Keratinocyte (primary cell): ENCODE data around the gene SEZ6. TPM values are rescaled to one million over a fixed set of nuclear protein-coding genes. Genes with fewer than 3 reads are reported as not detected.

Experiments
- DNase-seq: peaks from one replicate; pipeline ENCODE4 v3.0.0-alpha.2; 2011; ENCODE audit warnings: low read depth, missing footprints, low spot score
- FAIRE-seq: peaks from 2 replicates; lab custom pipeline; 2011; peaks lifted over from hg19 to GRCh38; lab: Jason Lieb, UNC
- H2AFZ ChIP-seq: 2 replicates; pipeline ENCODE4 v1.6.0; 2012; ENCODE audit warnings: low read length, control low read depth, inconsistent platforms; ENCODE audit not compliant: control insufficient read depth
- H3K27ac ChIP-seq: 2 replicates; pipeline ENCODE4 v1.5.1; 2011; ENCODE audit warnings: low read length; ENCODE audit not compliant: control insufficient read depth, insufficient read depth
- H3K27me3 ChIP-seq: 3 replicates; pipeline ENCODE4 v1.6.0; 2011; ENCODE audit warnings: low read length; ENCODE audit not compliant: control insufficient read depth, insufficient read depth; ENCODE audit errors: extremely low read depth
- H3K36me3 ChIP-seq, 2 experiments: 2 replicates in 1 of 2; 3 replicates in 1 of 2; pipeline ENCODE4 v1.5.1; 2011; ENCODE audit warnings: low read length in 2 of 2, mild to moderate bottlenecking in 1 of 2; ENCODE audit not compliant: control insufficient read depth in 2 of 2, insufficient read depth in 2 of 2; ENCODE audit errors: extremely low read depth in 1 of 2
- H3K4me1 ChIP-seq: 3 replicates; pipeline ENCODE4 v1.5.1; 2011; ENCODE audit warnings: low read length; ENCODE audit not compliant: control insufficient read depth, insufficient read depth; ENCODE audit errors: extremely low read depth
- H3K4me2 ChIP-seq: 3 replicates; pipeline ENCODE4 v1.6.0; 2011; ENCODE audit warnings: low read depth, low read length; ENCODE audit not compliant: control insufficient read depth, insufficient read depth; ENCODE audit errors: extremely low read depth
- H3K4me3 ChIP-seq, 3 experiments: fragments of 200-600 bp in 1 of 3; sonication (generic) in 1 of 3; 2 replicates in 2 of 3; 3 replicates in 1 of 3; pipeline ENCODE4 v1.5.1; 2011 to 2016; ENCODE audit warnings: low read length in 3 of 3, mild to moderate bottlenecking in 3 of 3, control low read depth in 2 of 3, inconsistent platforms in 1 of 3, low read depth in 1 of 3, mixed read lengths in 1 of 3, mixed run types in 1 of 3, moderate library complexity in 1 of 3; ENCODE audit not compliant: control insufficient read depth in 2 of 3, insufficient read depth in 2 of 3; ENCODE audit errors: extremely low read depth in 1 of 3
- H3K79me2 ChIP-seq: 2 replicates; pipeline ENCODE4 v1.6.0; 2012; ENCODE audit warnings: low read length; ENCODE audit not compliant: control insufficient read depth, insufficient read depth
- H3K9ac ChIP-seq: 3 replicates; pipeline ENCODE4 v1.6.0; 2011; ENCODE audit warnings: low read length; ENCODE audit not compliant: control insufficient read depth, insufficient read depth; ENCODE audit errors: extremely low read depth
- H3K9me1 ChIP-seq: 3 replicates; pipeline ENCODE4 v1.6.0; 2011; ENCODE audit warnings: low read length; ENCODE audit not compliant: control insufficient read depth, insufficient read depth; ENCODE audit errors: extremely low read depth
- H3K9me3 ChIP-seq: 2 replicates; pipeline ENCODE4 v1.5.1; 2012; ENCODE audit warnings: low read depth, low read length; ENCODE audit not compliant: control insufficient read depth
- H4K20me1 ChIP-seq: 3 replicates; pipeline ENCODE4 v1.6.0; 2011; ENCODE audit warnings: low read length; ENCODE audit not compliant: control insufficient read depth, insufficient read depth; ENCODE audit errors: extremely low read depth
- CTCF ChIP-seq, 3 experiments: IDR thresholded peaks in 1 of 3; conservative IDR thresholded peaks in 1 of 3; optimal IDR thresholded peaks in 1 of 3; 2 replicates in 2 of 3; 3 replicates in 1 of 3; pipeline versions ENCODE3 to v1.5.1; 2011; ENCODE audit warnings: low read length in 3 of 3, mild to moderate bottlenecking in 3 of 3, moderate library complexity in 2 of 3, control low read depth in 1 of 3, inconsistent platforms in 1 of 3; ENCODE audit not compliant: insufficient read depth in 2 of 3; ENCODE audit errors: extremely low read depth in 1 of 3
- EZH2 ChIP-seq: IDR thresholded peaks from one replicate; pipeline ENCODE4 v1.6.1; 2012; ENCODE audit warnings: inconsistent platforms, mild to moderate bottlenecking, low read length, moderate library complexity
- dilution Hi-C: fragments of 300-500 bp; cut with MboI; formaldehyde crosslinking; loops from one replicate; pipeline ENCODE4 v1.7.0; 2020; ENCODE audit warnings: low sequenced_read_pairs; ENCODE audit not compliant: extremely low pct_ligation_motif_present
- polyA plus RNA-seq, 5 experiments: library from polyadenylated mRNA; depleted of rRNA in 3 of 5; stranded (reverse) in 3 of 5; stranded (forward) in 1 of 5; unstranded in 1 of 5; fragments of >200 nt; gene quantifications; 1 replicate in 1 of 5; 2 replicates in 3 of 5; 3 replicates in 1 of 5; pipeline versions ENCODE4 v1.2.1 to v1.2.3, GENCODE V29; 2011 to 2012; ENCODE audit warnings: missing spikeins in 2 of 5, low read depth in 1 of 5, low replicate concordance in 1 of 5

The SEZ6 gene
- polyA plus RNA-seq, 1 donor (not counting 4 experiments of a cell fraction or from before 2014, with no cell fraction given): not detected

- Histone ChIP-seq H3K27me3 (no peaks in the 10 kb centered on the region), H3K27ac (no peak overlapping the region), H3K79me2 (no peaks in the 10 kb centered on the region), H3K4me2 (no peak overlapping the region), H3K36me3 (no peaks in the 10 kb centered on the region), H3K4me1 (peaks cover 4% of the 10 kb centered on the region), H2AFZ (no peak overlapping the region), H3K9me3 (no peaks in the 10 kb centered on the region), H3K9ac (no peak overlapping the region), H3K9me1 (no peaks in the 10 kb centered on the region), H3K4me3 (no peak overlapping the region), H4K20me1 (no peaks in the 10 kb centered on the region)
- TF ChIP-seq CTCF (optimal IDR thresholded peaks at IDR 0.05 in 1 of 3, IDR thresholded peaks at IDR 0.05 in 1 of 3, conservative IDR thresholded peaks at IDR 0.05 in 1 of 3; ENCODE audit: extremely low read depth in 1 of 3, insufficient read depth in 2 of 3, low read length in 3 of 3) (no peak), EZH2 (no peak)
- no peak for DNase-seq
- dilution Hi-C loops: no loop called here
- FAIRE-seq: no peak
These were observed 44.4 kb downstream of the SEZ6 start for GRCh38 chr17:28961391-28961790.

GRCh38 chr17:28960256-28961061 lies 45.4 kb downstream of the SEZ6 start:
- Histone ChIP-seq H3K9me1 (no peaks in the 10 kb centered on the region), H3K79me2 (no peaks in the 10 kb centered on the region), H3K27me3 (no peaks in the 10 kb centered on the region), H4K20me1 (no peaks in the 10 kb centered on the region), H3K9ac (no peak overlapping the region), H3K27ac (no peak overlapping the region), H3K9me3 (no peaks in the 10 kb centered on the region), H3K4me1 (peaks cover 4% of the 10 kb centered on the region), H3K36me3 (no peaks in the 10 kb centered on the region), H3K4me3 (no peak overlapping the region), H3K4me2 (no peak overlapping the region), H2AFZ (no peak overlapping the region)
- FAIRE-seq (no peak), DNase-seq (no peak)
- dilution Hi-C loops: no loop called here
- no peak for TF ChIP-seq EZH2
- TF ChIP-seq CTCF (optimal IDR thresholded peaks at IDR 0.05 in 1 of 3, IDR thresholded peaks at IDR 0.05 in 1 of 3, conservative IDR thresholded peaks at IDR 0.05 in 1 of 3; ENCODE audit: extremely low read depth in 1 of 3, insufficient read depth in 2 of 3, low read length in 3 of 3): no peak
